GM23338 (cell line): Measurements from ENCODE around the gene FNDC3A. TPM values are rescaled to one million over a fixed set of nuclear protein-coding genes. Genes with fewer than 3 reads are reported as not detected.

Experiments used
- ATAC-seq: fragments of 200-7000 bp; cut with Tn5 transposase; 3 replicates; pipeline ENCODE4 v1.9.1; 2020
- DNase-seq: peaks from one replicate; pipeline ENCODE4 v3.0.0-alpha.2; 2015; ENCODE audit warnings: low spot score
- H2AFZ ChIP-seq: fragments of 200-600 bp; sonication (generic); 2 replicates; pipeline ENCODE4 v1.8.0; 2016; ENCODE audit warnings: antibody characterized with exemption, mild to moderate bottlenecking, moderate library complexity
- H3F3A ChIP-seq: fragments of 200-600 bp; sonication (generic); replicated peaks from 2 replicates; pipeline ENCODE4 v1.8.0; 2017; ENCODE audit warnings: antibody characterized with exemption, mixed run types, low read depth
- H3K27ac ChIP-seq: fragments of 200-600 bp; sonication (generic); 2 replicates; pipeline ENCODE4 v1.6.1; 2016; ENCODE audit warnings: low read depth
- H3K27me3 ChIP-seq: fragments of 200-600 bp; sonication (generic); 2 replicates; pipeline ENCODE4 v1.8.0; 2016; ENCODE audit warnings: mild to moderate bottlenecking, mixed run types, moderate library complexity; ENCODE audit not compliant: insufficient read depth
- H3K36me3 ChIP-seq: fragments of 200-600 bp; sonication (generic); 2 replicates; pipeline ENCODE4 v1.8.0; 2016; ENCODE audit warnings: mild to moderate bottlenecking; ENCODE audit not compliant: insufficient read depth
- H3K4me1 ChIP-seq: fragments of 200-600 bp; sonication (generic); 2 replicates; pipeline ENCODE4 v1.8.0; 2016; ENCODE audit warnings: mild to moderate bottlenecking, moderate library complexity; ENCODE audit not compliant: insufficient read depth
- H3K4me2 ChIP-seq: fragments of 200-600 bp; sonication (generic); 2 replicates; pipeline ENCODE4 v1.7.1; 2017; ENCODE audit warnings: mixed run types
- H3K4me3 ChIP-seq: fragments of 200-600 bp; sonication (generic); 2 replicates; pipeline ENCODE4 v1.6.1; 2016; ENCODE audit warnings: mixed run types
- H3K79me2 ChIP-seq: fragments of 200-600 bp; sonication (generic); replicated peaks from 2 replicates; pipeline ENCODE4 v1.8.0; 2017; ENCODE audit warnings: mild to moderate bottlenecking; ENCODE audit not compliant: insufficient read depth
- H3K9me2 ChIP-seq: fragments of 200-600 bp; sonication (generic); 2 replicates; pipeline ENCODE4 v1.8.0; 2017; ENCODE audit not compliant: insufficient read depth
- H4K20me1 ChIP-seq: fragments of 200-600 bp; sonication (generic); replicated peaks from 2 replicates; pipeline ENCODE4 v1.8.0; 2017; ENCODE audit warnings: mild to moderate bottlenecking; ENCODE audit not compliant: insufficient read depth
- H3K27ac Mint-ChIP-seq: 2 replicates; pipeline ENCODE4 v1.8.0; 2020; ENCODE audit warnings: inconsistent platforms, mild to moderate bottlenecking, moderate library complexity, mixed read lengths
- H3K27me3 Mint-ChIP-seq: 3 replicates; pipeline ENCODE4 v1.8.0; 2022; ENCODE audit warnings: low read depth, mild to moderate bottlenecking, moderate library complexity, mixed read lengths, inconsistent platforms; ENCODE audit not compliant: insufficient read depth, poor library complexity
- H3K36me3 Mint-ChIP-seq: 3 replicates; pipeline ENCODE4 v1.8.0; 2021; ENCODE audit warnings: low read depth, mild to moderate bottlenecking, inconsistent platforms, moderate library complexity, mixed read lengths
- H3K4me1 Mint-ChIP-seq: 3 replicates; pipeline ENCODE4 v1.8.0; 2020; ENCODE audit warnings: mild to moderate bottlenecking, inconsistent platforms, mixed read lengths
- H3K4me3 Mint-ChIP-seq: 3 replicates; pipeline ENCODE4 v1.8.0; 2021; ENCODE audit warnings: moderate library complexity, mild to moderate bottlenecking, inconsistent platforms, mixed read lengths
- H3K9me3 Mint-ChIP-seq: 3 replicates; pipeline ENCODE4 v1.8.0; 2020; ENCODE audit warnings: moderate library complexity, mild to moderate bottlenecking, inconsistent platforms, mixed read lengths
- CTCF ChIP-seq, 2 experiments: fragments of 200-600 bp in 1 of 2; sonication (generic) in 1 of 2; conservative IDR thresholded peaks; 2 replicates each; pipeline versions ENCODE4 v1.5.1 to v1.6.1; 2016 to 2017; ENCODE audit warnings: antibody characterized with exemption in 2 of 2, low read depth in 2 of 2, mild to moderate bottlenecking in 2 of 2, moderate library complexity in 1 of 2
- ETS1 ChIP-seq: IDR thresholded peaks from 2 replicates; pipeline ENCODE4 v1.6.1; 2016; ENCODE audit warnings: antibody characterized with exemption
- EZH2 ChIP-seq: fragments of 200-600 bp; sonication (generic); IDR thresholded peaks from one replicate; pipeline ENCODE4 v1.8.0; 2017; ENCODE audit warnings: antibody characterized with exemption, mild to moderate bottlenecking, low read depth; ENCODE audit not compliant: unreplicated experiment
- EZH2phosphoT487 ChIP-seq: fragments of 200-600 bp; sonication (generic); IDR thresholded peaks from one replicate; pipeline ENCODE4 v1.8.1; 2018; ENCODE audit warnings: antibody characterized with exemption; ENCODE audit not compliant: unreplicated experiment
- JUNB ChIP-seq: IDR thresholded peaks from one replicate; pipeline ENCODE4 v1.6.1; 2016; ENCODE audit warnings: antibody characterized with exemption; ENCODE audit not compliant: unreplicated experiment
- NANOG ChIP-seq: IDR thresholded peaks from 2 replicates; pipeline ENCODE4 v1.6.1; 2016; ENCODE audit warnings: antibody characterized with exemption, borderline replicate concordance
- POLR2AphosphoS5 ChIP-seq: IDR thresholded peaks from 2 replicates; pipeline ENCODE4 v1.6.1; 2016; ENCODE audit warnings: antibody characterized with exemption, low read depth
- REST ChIP-seq: IDR thresholded peaks from one replicate; pipeline ENCODE4 v1.6.1; 2018; ENCODE audit warnings: antibody characterized with exemption; ENCODE audit not compliant: unreplicated experiment
- STAT1 ChIP-seq: IDR thresholded peaks from one replicate; pipeline ENCODE4 v1.6.1; 2016; ENCODE audit warnings: antibody characterized with exemption; ENCODE audit not compliant: unreplicated experiment
- ZNF114 ChIP-seq: fragments of 250-450 bp; sonication (Bioruptor Pico); IDR thresholded peaks from 2 replicates; pipeline ENCODE4 v1.5.0; 2020; ENCODE audit warnings: mild to moderate bottlenecking, moderate library complexity
- ZNF331 ChIP-seq: fragments of 250-450 bp; sonication (Bioruptor Pico); IDR thresholded peaks from 2 replicates; pipeline ENCODE4 v1.5.0; 2020; ENCODE audit warnings: low read depth, mild to moderate bottlenecking, moderate library complexity
- polyA plus RNA-seq: library from polyadenylated mRNA; unstranded; fragments of >200 nt; fragmentation: Nextera tagmentation; extraction: Ambion mirVana; gene quantifications from 2 replicates; pipeline ENCODE4 v1.2.1, GENCODE V29; 2016
- total RNA-seq: library from RNA; depleted of rRNA; stranded (reverse); fragments of >200 nt; shearing (Covaris generic); gene quantifications from 2 replicates; pipeline ENCODE4 v1.2.3, GENCODE V29; 2014

The FNDC3A gene
- total and polyA plus RNA-seq, 2 experiments from 2014 or later: 10.3 to 31.1 TPM

GRCh38 chr13:49245101-49245500, 269.4 kb downstream of the FNDC3A start (continued):
- TF ChIP-seq CTCF (conservative IDR thresholded peaks at IDR 0.05; ENCODE audit: low read depth in 2 of 2) (no peak), STAT1 (no peak), EZH2 (no peak)

GRCh38 chr13:49246850-49247642, 271.3 kb downstream of the FNDC3A start:
- Mint-ChIP-seq H3K9me3 (no peaks in the 10 kb centered on the region), H3K36me3 (no peaks in the 10 kb centered on the region), H3K27ac (peak overlapping the region; percentile 96), H3K4me3 (peak overlapping the region; percentile 95), H3K27me3 (peaks cover 9% of the 10 kb centered on the region), H3K4me1 (peaks cover 2% of the 10 kb centered on the region; the same call in 1 of the 3 replicates)
- H2AFZ ChIP-seq: peak overlapping the region; percentile 97
- no peaks in the 10 kb centered on the region for H3K27me3 ChIP-seq
- H3K9me2 ChIP-seq: no peaks in the 10 kb centered on the region
- no peak overlapping the region for H3K27ac ChIP-seq
- H3K4me3 ChIP-seq: peak overlapping the region; percentile 76
- H3F3A ChIP-seq: peaks cover 6% of the 10 kb centered on the region; the same call in 1 of the 2 replicates
- no peaks in the 10 kb centered on the region for H4K20me1 ChIP-seq
- H3K79me2 ChIP-seq: no peaks in the 10 kb centered on the region
- H3K4me2 ChIP-seq: peak overlapping the region; percentile 97
- ATAC-seq (peak; percentile 49), DNase-seq (no peak)
- no peaks in the 10 kb centered on the region for H3K4me1 ChIP-seq
- no peak for TF ChIP-seq ZNF114 (CRISPR knock-in tag)
- TF ChIP-seq STAT1: no peak
- TF ChIP-seq ETS1: no peak
- TF ChIP-seq ZNF331 (CRISPR knock-in tag): no peak
- no peak for TF ChIP-seq POLR2AphosphoS5
- no peak for TF ChIP-seq EZH2
- no peak for TF ChIP-seq REST
- TF ChIP-seq NANOG: no peak
- TF ChIP-seq JUNB: no peak
- TF ChIP-seq EZH2phosphoT487: no peak
- no peaks in the 10 kb centered on the region for H3K36me3 ChIP-seq
